SK-MEL-5 (cell line): ENCODE measurements around the gene AHDC1. TPM values are rescaled to one million over a fixed set of nuclear protein-coding genes. Genes with fewer than 3 reads are reported as not detected.

ENCODE experiments used
- DNase-seq: peaks from one replicate; pipeline ENCODE4 v3.0.0-alpha.2; 2016; ENCODE audit warnings: low read depth, low spot score
- in situ Hi-C: cut with HindIII; loops from 2 replicates; pipeline ENCODE4 v1.10.0; 2016; ENCODE audit warnings: low sequenced_read_pairs, high pct_unique_total_duplicates, low pct_unique_long_range_greater_than_20kb
- total RNA-seq: library from RNA; depleted of rRNA; stranded (reverse); fragments of >200 nt; shearing (Covaris generic); gene quantifications from 2 replicates; pipeline ENCODE4 v1.2.3, GENCODE V29; 2014

Gene AHDC1
- total RNA-seq, 1 experiment from 2014 or later: 4.4 TPM

DNA sequence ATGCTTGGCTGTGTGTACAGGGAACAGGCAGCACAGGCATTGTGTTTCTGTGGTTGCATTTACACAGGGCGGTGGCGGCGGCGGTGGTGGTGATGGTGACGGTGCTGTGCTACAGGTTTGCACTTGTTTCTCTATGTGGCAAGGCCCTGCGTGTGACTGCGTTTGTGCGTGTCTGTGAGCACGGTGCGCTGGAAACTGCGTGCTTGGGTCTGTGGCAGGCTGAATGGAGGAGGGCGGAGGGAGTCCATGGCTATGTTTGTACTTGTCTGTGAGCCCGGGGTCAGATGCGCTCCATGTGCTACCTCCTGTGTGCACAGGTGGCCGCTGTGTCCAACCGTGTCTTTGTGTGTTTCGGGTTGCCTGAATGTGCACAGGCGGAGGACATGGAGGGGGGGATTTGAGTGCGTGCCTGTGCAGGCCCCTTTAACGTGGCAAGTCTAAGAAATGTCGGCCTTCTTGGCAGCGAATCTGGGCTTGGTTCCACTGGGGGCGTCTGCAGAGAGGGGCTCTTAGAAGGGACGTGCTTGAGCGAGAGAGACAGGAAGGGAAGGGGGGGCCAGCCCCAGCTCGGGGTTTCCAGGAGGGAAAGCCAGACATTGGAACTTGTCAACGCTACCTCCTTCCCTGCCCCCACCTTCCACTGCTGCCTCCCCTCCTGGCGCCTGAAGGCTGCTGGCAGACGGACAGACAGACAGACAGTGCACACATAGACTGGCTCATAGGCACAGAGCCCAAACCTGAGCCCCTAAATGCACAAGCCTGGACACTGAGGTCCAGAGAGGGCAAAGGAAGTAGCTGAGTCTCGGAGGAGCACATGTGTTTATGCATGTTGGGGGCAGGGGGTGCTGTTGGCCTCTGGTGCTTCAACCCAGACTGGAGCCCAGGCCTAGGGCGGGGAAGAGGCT, 81.3 kb downstream of the AHDC1 start:
- in situ Hi-C loops: no loop called here
- peak; percentile 8 for DNase-seq

GRCh38 chr1:27521861-27522431, 82.0 kb downstream of the AHDC1 start:
- in situ Hi-C loops: no loop called here
- no peak for DNase-seq

DNA sequence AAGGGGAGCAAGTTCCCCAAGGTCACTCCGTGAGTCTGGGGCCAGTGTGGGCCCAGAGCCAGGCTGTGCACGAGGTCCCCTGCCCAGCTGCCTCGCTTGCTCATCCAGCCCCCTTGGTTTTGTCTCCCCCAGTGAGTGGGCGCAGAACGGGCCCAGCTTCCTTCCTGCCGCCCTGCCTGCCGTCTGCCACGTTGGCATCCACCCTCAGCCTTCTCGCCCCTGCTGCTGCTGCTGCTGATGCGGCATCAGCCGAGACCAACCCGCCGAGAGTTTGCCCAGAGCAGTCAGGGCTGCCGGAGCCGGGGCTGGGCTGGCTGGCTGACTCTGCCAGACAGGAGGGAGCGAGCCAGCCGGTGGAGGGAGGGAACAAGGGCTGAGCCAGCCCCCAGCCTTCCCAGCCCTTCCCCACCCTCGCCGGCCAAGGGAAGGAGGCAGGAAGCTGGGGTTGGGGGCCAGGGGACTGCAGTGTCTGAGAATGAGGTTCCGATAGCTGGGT, 82.6 kb downstream of the AHDC1 start:
- in situ Hi-C loops: no loop called here
- no peak for DNase-seq

GRCh38 chr1:27520651-27521050, 83.3 kb downstream of the AHDC1 start:
- in situ Hi-C loops: no loop called here
- DNase-seq: no peak

- no peak for DNase-seq
- in situ Hi-C loops: no loop called here
These were observed 84.3 kb downstream of the AHDC1 start for GRCh38 chr1:27519331-27520258.

GRCh38 chr1:27518808-27519207, 85.1 kb downstream of the AHDC1 start:
- in situ Hi-C loops: no loop called here
- no peak for DNase-seq

DNA sequence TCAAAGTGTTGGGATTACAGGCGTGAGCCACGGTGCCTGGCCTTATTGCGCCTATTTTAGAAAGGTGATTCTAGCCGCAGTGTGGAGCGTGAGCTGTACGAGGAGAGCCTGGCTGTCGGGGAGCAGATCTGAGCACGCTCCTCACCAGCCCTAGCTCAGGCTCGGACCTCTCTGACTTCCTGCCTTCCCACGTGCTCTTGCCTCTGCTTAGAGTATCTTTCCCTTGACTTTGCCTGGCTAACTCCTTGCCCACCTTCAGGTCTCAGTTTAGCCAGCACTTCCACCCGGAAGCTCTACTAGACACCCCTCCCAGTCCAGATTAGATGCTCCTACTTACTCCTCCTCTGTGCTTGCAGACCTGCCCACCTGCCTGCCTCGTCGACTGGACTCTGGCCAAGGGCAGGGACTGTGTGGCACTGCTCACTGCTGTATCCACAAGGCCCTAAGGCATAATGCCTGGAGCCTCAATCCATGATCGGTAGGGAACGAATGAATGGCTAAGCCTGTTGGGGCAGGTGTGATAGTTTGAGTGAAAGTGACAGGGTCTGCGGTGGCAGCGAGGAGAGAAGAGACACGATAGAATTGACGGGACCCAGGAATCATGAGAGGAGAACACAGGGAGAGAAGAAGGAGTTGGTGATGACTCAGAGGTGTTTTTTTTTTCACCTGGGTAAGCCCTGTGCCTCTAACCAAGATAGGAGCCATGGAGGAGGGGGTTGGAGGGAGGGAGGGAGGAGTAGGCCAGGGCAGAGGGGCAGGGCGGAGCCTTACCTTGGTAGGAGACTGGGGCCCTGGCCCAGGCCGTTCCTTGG, 85.8 kb downstream of the AHDC1 start:
- in situ Hi-C loops: no loop called here
- no peak for DNase-seq

GRCh38 chr1:27517301-27517700, 86.6 kb downstream of the AHDC1 start:
- in situ Hi-C loops: no loop called here
- no peak for DNase-seq

DNA sequence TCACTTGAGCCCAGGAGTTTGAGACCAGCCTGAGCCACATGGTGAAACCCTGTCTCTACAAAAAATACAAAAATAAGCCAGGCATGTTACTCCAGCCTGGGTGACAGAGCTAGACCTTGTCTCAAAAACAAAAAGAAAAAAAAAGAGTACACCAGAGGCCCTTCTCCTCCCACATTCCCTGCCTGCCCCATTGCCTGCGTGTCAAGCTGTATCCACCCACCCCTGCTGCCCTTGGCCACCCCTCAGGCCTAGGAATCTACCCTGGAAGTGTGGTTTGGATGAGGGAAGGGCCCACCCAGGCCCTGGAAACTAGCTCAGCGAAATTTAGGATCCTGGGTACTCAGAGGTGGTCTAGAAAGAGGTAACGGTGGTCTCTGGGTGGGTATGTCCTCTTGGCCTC, 88.3 kb downstream of the AHDC1 start:
- in situ Hi-C loops: no loop called here
- no peak for DNase-seq

DNA sequence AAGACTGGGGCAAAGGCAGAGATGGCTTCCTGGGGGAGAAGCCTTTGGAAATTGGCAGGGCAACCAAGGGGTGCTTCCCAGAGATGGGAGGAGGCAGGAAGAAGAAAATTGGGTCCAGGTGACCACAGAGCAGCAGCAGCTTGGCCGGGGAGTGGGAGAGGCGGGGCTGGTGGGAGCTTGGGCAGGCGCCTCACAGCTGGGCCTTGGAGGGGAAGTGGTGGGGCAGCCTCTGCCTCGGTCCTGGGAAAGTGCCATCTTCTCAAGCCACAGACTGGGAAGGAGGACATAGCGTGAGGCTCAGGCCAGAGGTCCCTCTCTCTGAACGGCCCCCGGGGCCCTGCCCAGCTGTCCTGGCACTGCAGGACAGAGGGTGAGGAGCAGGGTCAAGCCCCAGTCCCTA, 90.0 kb downstream of the AHDC1 start:
- no peak for DNase-seq
- in situ Hi-C loops: no loop called here

DNA sequence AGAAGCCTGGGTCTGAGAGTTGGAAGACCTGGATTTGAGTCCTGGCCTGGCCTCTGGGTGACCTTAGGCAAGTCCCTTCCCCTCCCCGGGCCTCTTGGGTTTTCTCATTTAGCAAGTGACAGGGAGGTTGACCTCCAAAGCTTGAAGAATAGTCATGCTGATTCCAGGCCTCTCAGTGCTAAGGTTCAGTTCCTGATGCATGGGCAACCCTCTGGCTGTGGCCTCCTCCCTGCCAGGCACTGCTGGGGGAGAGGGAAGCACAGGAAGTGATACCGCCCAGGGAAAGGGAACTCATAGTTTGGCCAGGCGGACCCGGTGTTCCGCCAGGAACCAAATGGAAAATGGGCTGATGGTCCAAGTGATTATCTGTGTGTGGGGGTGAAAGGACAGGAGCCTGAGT, 90.4 kb downstream of the AHDC1 start:
- in situ Hi-C loops: no loop called here
- no peak for DNase-seq

DNA sequence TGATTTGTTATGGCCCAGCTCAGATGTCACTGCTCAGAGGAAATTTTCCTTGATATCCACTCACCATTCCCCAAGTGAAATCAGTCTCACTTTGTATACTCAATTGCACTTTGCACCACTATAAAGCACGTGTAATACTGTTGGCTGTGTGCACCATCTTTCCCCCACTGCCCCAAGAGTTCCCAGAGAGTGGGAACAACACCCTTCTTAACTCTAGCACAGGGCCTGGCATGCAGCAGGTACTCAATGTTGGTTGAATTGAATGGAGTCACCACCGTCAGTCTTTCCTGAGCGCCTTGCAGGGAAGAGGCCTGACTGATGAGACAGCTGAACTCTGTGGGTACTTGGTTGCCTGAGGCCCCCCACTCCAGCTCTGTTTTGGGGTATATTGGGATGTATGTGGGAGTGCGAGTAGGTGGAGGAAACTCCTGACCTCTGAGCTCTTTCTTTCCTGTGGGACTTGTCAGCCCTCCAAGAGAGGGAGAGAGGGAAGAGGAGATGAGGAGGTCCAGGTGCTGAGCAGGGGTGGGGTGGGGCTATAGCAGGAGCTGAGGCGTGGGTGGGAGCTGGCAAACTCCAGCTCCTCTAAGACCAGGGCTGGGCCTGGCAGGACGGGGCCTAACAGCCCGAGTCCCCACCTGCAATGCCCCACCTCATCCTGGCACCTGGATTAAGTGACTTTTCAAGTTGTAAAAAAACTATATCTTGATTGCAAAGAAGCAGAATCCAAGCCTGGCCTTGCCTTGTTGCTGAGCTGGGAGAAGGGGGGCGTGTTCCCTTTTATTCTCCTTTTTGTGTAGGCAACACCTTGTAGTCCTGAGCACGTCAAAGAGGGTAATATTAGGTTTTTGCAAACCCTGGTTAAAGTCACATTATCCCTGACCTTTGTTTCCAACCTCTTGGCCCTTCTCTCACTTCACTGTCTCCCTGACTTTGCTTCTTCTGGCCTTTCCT, 94.5 kb downstream of the AHDC1 start:
- in situ Hi-C loops: no loop called here

GRCh38 chr1:27507960-27508665, 95.8 kb downstream of the AHDC1 start:
- in situ Hi-C loops: no loop called here
- DNase-seq: peak; percentile 32

More for the DNA sequence above, 94.5 kb downstream of the AHDC1 start:
- no peak for DNase-seq

DNA sequence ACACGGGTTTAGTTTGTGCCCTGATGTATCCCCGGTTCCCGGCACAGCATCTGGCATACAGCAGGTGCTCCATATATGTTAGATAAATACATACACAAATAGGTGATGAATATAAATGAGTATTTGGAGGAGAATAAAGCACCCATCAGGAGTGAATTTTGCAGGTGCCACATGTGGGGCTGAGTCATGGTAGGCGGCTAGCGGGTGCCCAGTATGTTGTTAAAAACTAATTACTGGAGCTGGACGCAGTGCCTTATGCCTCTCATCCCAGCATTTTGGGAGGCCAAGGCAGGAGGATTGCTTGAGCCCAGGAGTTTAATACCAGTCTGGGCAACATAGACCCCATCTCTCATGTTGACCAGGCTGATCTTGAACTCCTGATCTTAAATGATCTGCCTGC, 97.2 kb downstream of the AHDC1 start:
- DNase-seq: no peak
- in situ Hi-C loops: no loop called here

DNA sequence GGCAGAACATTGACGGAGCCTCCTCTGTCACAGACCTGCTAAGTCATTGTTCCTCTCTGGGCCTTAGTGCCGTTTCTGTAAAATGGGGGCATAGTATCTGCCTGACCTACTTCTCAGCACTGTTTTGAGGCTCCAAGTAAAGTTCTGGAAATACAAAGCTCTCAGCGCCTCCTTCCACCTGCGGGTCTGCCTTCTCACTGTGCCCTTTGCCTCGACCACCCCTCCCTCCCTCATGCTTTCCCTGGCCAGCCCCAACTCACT, 98.6 kb downstream of the AHDC1 start:
- in situ Hi-C loops: no loop called here
- no peak for DNase-seq
